Measurements from ENCODE around the gene MUC2. TPM values are rescaled to one million over a fixed set of nuclear protein-coding genes. Genes with fewer than 3 reads are reported as not detected.

The MUC2 gene
- total and polyA plus RNA-seq, 2 experiments from 2014 or later, result not detected

- no peaks in the 10 kb centered on the region for H3K27me3 ChIP-seq (ENCODE audit: insufficient read depth)
- H3K9me3 Mint-ChIP-seq, result peaks cover 25% of the 10 kb centered on the region
- no peaks in the 10 kb centered on the region for H3K79me2 ChIP-seq (replicated peaks; ENCODE audit: insufficient read depth)
- H3K4me3 Mint-ChIP-seq, result no peak overlapping the region
- H3K4me2 ChIP-seq, result no peak overlapping the region
- no peaks in the 10 kb centered on the region for H3K9me2 ChIP-seq (ENCODE audit: insufficient read depth)
- ATAC-seq, result no peak
- no peak overlapping the region for H3K27ac Mint-ChIP-seq
- H3K36me3 Mint-ChIP-seq (ENCODE audit: low read depth), result no peaks in the 10 kb centered on the region
- no peaks in the 10 kb centered on the region for H4K20me1 ChIP-seq (replicated peaks; ENCODE audit: insufficient read depth)
- H3K4me1 Mint-ChIP-seq, result no peaks in the 10 kb centered on the region
- DNase-seq (ENCODE audit: low spot score), result no peak
- H3K4me1 ChIP-seq (ENCODE audit: insufficient read depth), result no peaks in the 10 kb centered on the region
- H3K27ac ChIP-seq (ENCODE audit: low read depth), result no peak overlapping the region
- TF ChIP-seq CTCF (conservative IDR thresholded peaks at IDR 0.05; ENCODE audit: low read depth in 2 of 2) (no peak), CREB1 (CRISPR knock-in tag; IDR thresholded peaks at IDR 0.05; ENCODE audit: low read depth) (no peak), ETS1 (IDR thresholded peaks at IDR 0.05) (no peak), REST (IDR thresholded peaks at IDR 0.05; ENCODE audit: unreplicated experiment) (no peak), ZNF462 (CRISPR knock-in tag; IDR thresholded peaks at IDR 0.05) (no peak), ZNF114 (CRISPR knock-in tag; IDR thresholded peaks at IDR 0.05) (no peak), STAT1 (IDR thresholded peaks at IDR 0.05; ENCODE audit: unreplicated experiment) (no peak), POLR2AphosphoS5 (IDR thresholded peaks at IDR 0.05; ENCODE audit: low read depth) (no peak), EZH2phosphoT487 (IDR thresholded peaks at IDR 0.05; ENCODE audit: unreplicated experiment) (no peak), ZNF331 (CRISPR knock-in tag; IDR thresholded peaks at IDR 0.05; ENCODE audit: low read depth) (no peak), EZH2 (IDR thresholded peaks at IDR 0.05; ENCODE audit: low read depth, unreplicated experiment) (no peak), JUNB (IDR thresholded peaks at IDR 0.05; ENCODE audit: unreplicated experiment) (no peak), NANOG (IDR thresholded peaks at IDR 0.05; ENCODE audit: borderline replicate concordance) (no peak)
- peaks cover 4% of the 10 kb centered on the region for H3K27me3 Mint-ChIP-seq (ENCODE audit: insufficient read depth, low read depth, poor library complexity)
- H2AFZ ChIP-seq, result no peak overlapping the region
- no peaks in the 10 kb centered on the region for H3K36me3 ChIP-seq (ENCODE audit: insufficient read depth)
- H3K4me3 ChIP-seq, result no peak overlapping the region
- no peaks in the 10 kb centered on the region for H3F3A ChIP-seq (replicated peaks; ENCODE audit: low read depth)
Measured at GRCh38 chr11:1101318-1102089, 26.8 kb downstream of the MUC2 start.
